Measurements from ENCODE around the gene AKIRIN2.
"Not testable (repeated sequence)": the region's sequence is repeated elsewhere in the genome, so short reads cannot be mapped to it uniquely, and the experiment has no call there.

GRCh38 chr6:87712713-87713112 is 10.7 kb upstream of the AKIRIN2 start:
- TF ChIP-seq CTCF (optimal IDR thresholded peaks at IDR 0.05 in 1 of 3, IDR thresholded peaks at IDR 0.05 in 1 of 3, conservative IDR thresholded peaks at IDR 0.05 in 1 of 3; ENCODE audit: extremely low read depth in 1 of 3, insufficient read depth in 2 of 3, low read length in 3 of 3); EZH2 (IDR thresholded peaks at IDR 0.05; ENCODE audit: low read length): not testable (repeated sequence)

Measured in keratinocyte (primary cell).